Erythroblast (primary cell): ENCODE measurements around the gene RNF144A.

Source experiments
- GATA1 ChIP-seq: IDR thresholded peaks from 2 replicates; pipeline ENCODE4 v1.6.1; 2011; ENCODE audit warnings: low read depth, mild to moderate bottlenecking, control low read depth, low read length, moderate library complexity
- POLR2A ChIP-seq: IDR thresholded peaks from 2 replicates; pipeline ENCODE4 v1.6.1; 2011; ENCODE audit warnings: mild to moderate bottlenecking, low read length

GRCh38 chr2:7053650-7054265, 136.5 kb downstream of the RNF144A start:
- TF ChIP-seq GATA1 (no peak), POLR2A (no peak)
